ENCODE data around the gene SYNE4.
"Not testable (repeated sequence)": the region's sequence is repeated elsewhere in the genome, so short reads cannot be mapped to it uniquely, and the experiment has no call there.

The SYNE4 gene

DNA sequence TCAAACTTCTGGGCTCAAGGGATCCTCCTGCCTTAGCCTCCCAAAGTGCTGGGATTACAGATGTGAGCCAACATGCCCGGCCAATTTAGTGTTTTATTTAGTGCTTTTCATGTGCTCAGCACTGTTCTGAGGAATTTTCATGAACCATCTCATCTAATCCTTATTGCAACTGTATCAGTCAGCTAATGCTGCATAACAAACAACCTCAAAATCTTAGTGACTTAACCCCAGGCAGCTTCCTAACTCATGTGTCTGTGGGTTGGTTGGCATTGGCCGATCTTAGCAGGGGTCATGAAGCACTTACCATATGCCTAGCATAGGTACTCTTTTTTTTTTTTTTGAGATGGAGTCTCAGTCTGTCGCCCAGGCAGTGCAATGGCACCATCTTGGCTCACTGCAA lies 19.8 kb downstream of the SYNE4 start:
- no peak for DNase-seq

DNA sequence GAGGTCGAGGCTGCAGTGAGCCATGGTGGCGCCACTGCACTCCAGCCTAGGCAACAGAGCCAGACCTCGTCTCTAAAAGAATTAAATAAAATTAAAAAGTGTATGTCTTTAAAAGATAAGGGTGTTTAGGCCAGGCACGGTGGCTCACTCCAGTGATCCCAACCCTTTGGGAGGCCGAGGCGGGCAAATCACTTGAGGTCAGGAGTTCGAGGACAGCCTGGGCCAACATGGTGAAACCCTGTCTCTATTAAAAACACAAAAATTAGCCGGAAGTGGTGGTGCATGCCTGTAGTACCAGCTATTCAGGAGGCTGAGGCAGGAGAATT lies 21.1 kb downstream of the SYNE4 start:
- DNase-seq = no peak

DNA sequence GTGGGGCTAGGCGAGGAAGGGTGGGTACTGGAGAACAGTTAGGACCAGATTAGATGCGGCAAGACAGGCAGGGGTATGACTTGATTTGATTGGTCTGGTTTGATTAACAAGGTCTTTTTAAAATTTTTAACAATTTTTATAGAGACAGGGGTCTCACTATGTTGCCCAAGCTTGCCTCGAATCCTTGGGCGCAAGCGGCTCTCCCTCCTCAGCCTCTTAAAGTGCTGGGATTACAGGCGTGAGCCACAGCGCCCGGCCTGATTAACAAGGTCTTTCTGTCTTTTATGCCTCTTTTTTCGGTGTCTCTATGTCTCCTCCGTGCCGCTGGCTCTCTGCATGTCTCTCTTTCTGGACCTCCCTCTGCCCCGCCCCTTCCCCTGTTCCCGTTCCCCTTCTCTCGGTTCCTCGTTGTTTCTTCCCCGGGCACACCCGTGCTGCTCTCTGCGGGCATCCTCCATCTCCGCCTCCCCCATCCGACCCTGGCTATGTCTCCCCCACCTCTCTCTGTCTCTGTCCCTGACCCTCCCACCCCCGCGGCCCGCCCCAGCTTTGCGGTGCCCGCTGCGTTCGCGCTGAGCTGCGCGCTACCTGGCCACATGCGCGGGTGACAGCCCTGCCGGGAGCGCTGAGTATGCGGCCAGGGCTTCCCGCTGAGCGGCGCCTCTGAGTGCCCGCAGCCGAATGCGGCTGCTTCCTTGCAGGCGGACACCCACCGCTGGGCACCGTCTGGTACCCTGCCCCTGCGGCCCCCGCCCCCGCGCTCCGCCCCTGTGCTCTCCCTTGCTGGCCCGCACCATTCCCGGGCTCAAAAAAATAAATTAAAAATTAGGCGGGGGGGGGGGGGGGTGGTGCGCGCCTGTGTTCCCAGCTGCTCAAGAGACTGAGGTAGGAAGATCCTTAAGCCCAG lies 21.7 kb downstream of the SYNE4 start:
- peak; percentile 68 for DNase-seq

DNA sequence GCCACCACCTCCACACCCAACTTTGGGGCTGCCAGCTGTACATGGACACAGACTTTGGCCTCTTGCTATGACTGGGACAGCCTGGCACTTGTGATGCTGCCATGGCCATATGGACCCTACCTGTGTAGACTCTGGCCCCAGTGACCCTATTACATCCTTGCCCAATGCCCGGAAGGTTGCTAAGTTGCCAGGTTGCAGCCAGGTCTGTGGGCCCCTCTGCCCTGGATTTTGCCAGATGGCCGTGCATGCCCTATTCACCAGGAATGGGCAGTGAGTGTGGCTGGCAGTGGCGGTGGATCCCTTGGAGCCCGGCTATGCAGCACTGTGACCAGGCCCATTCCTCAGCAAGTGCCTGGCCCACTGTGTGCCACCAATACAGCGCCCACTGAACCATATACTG lies 22.5 kb downstream of the SYNE4 start:
- DNase-seq = no peak

DNA sequence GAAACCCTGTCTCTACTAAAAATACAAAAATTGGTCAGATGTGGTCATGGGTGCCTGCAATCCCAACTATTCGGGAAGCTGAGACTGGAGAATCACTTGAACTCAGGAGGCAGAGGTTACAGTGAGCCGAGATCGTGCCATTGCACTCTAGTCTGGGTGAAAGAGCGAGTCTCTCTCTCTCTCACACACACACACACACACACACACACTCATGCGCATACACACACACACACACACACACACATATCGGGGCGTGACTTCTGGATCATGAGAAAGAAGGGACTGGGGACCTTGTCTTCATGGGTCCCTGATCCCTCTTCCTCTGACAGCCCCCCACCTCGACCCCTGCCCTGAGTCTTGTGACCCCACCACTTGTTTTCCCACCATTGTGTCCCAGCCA lies 25.4 kb downstream of the SYNE4 start:
- DNase-seq = no peak

DNA sequence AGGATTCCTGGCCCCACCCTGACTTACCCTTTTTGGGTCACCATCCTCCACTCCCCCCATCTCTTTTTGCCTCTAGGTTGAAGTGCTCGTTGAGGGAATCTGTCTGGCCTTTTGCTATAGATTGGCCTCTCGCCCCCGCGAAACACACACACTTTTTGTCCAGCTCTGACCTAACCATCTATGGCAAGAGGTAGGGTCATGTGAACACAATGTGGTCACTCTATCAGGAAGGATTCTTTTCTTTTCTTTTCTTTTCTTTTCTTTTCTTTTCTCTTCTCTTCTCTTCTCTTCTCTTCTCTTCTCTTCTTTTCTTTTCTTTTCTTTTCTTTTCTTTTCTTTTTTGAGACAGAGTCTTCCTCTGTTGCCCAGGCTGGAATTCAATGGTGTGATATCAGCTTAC lies 27.6 kb downstream of the SYNE4 start:
- not testable (repeated sequence) for DNase-seq

DNA sequence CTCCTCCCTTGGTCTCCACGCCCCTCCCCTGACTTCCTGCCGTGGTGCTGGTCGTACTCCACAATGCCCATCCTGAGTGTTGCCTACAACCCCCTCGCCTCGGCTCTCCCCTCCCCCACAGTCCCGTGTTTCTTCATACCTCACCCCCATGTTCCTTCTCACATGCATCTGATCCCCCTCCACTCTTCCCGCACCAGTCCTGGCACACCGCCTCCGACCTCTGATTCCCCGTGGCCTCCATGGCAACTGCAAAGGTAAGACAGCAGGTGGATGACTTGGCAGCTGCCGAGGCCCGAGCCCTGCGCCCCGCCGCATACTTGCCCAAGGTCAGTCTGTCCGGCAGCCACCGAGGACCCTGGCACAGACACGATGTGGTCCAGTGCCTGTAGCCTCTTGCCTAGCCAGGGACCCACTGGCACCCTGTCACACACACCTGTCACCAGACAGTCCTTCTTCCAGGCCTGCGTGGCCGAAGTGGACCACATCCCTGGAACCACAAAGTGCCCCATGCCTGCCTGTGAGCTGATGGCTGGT lies 29.7 kb downstream of the SYNE4 start:
- DNase-seq = no peak

DNA sequence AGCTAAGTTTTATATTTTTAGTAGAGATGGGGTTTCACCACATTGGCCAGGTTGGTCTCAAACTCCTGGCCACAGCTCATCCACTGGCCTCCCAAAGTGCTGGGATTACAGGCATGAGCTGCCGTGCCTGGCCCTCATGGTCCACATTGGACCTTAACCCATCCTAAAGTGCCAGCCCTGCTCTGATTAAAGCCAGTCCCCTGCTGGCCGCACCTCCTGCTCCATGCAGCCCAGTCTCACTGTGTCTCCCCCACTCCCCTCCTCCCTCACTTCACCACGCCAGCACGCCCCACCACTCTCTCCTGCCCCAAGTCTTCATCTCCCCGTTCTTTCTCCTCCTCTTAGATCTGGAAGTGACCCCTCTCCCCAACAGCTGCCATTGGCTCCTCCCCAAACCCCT lies 30.3 kb downstream of the SYNE4 start:
- no peak for DNase-seq

DNA sequence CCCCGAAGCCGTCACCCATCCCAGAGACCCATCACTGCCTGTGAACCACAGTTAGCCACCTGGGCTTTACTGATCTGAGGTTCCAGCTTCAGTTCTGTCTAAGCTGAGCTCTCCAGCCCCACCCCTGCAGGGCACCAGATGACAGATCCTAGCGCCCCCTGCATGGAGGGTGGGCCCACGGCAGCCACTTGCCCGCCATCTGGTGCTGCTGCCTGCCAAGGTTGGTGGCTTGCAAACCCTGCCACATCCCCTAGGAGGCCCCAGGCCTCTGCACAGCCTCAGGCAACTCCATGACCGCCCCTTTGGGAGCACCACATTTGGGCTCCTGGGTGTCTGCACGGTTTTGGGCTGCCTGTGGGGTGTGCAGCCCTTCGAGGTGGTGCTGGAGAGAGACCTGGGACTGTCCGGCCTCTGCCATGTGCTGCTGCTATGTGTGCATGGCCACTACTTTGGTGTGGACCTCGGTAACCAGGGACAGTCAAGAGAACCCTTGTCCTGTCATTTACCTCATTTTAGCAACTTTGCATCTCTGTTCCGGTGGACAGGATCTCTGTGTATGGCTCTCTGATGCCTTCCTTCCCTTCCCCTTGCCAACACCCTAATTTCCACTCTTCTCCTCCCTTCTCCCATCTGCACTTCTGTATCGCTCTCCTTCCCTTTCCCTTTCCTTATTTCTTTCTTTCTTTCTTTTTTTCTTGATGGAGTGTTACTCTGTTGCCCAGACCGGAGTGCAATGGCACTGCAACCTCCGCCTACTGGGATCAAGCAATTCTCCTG lies 31.0 kb downstream of the SYNE4 start:
- no peak for DNase-seq

DNA sequence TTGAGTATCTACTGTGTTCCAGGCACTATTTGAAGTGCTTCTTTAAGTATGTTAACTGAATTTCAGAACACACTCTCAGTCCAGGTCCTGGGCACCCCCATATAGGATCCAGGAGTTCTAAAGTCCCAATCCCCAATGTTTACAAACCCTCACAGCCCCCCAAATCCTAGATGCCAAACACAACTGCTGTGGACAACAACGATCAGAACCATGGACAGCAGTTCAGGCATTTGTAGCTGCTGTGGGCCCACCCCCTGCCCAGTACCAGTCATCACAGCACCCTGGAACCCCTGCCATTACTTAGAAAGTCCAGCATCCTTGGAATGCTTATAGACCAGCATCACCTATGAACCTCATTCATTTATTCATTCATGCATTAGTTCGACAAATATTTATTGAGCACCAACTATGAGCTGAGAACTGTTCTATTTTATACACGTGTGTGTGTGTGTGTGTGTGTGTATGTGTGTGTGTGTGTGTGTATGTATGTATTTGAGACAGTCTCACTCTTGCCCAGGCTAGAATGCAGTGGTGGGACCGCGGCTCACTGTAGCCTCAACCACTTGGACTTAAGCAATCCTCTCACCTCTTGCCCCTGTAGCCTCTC lies 32.9 kb downstream of the SYNE4 start:
- DNase-seq = no peak

DNA sequence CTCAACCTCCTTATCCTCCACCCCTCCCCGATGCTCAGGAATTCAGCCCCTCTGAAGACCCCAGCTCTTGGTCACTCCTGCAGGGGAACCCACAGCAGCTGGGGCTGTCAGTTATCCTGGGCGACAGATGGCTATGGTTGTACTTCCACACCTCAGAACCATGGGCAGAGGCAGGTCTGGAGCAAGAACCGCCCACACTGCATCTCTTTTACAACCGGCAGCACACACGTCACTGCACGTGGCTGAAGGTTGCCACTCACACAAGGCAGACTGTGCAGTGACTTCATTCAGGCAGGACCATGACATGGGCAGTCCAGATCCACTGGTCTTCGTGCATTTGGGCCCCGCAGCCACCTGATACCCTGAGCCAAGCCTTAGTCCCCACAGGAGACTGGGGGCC lies 35.1 kb downstream of the SYNE4 start:
- DNase-seq = no peak

DNA sequence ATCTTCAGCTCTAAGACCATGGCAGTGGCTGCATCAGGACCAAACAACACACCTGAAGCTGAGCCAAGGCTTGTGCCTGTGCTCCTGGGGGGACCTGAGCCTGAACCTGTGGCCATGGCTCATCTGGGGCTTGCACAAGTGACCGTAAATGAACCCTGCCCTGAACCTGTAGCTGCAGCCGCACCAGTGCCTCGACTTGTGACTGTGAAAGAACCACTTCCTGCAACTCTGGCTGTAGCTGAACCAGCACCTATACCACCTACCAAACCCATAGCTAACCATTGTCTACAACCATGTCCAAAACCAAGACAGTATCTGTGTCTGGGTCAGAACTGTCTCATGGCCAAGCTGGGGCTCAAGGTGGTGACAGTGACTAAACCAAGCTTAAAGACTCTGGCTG lies 41.8 kb downstream of the SYNE4 start:
- no peak for DNase-seq

DNA sequence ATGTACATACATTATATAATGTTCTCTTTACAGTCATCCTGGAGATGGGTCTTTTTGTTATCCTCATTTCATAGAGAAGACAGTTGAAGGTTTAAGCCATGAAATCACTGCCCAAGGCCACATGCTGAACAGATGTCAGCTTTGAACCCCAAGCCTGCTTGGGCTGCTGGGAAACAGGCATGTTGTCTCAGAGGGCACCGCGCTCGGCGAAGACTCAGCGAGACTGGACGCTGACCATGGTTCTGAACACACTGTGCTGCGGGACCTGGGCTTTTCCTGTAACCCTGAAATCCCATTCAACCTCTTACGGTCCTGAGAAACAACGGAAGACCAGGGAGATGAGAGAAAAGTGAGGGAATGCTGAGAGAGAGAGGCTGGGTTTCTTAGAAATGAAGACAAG lies 45.1 kb downstream of the SYNE4 start:
- DNase-seq = peak; percentile 71

DNA sequence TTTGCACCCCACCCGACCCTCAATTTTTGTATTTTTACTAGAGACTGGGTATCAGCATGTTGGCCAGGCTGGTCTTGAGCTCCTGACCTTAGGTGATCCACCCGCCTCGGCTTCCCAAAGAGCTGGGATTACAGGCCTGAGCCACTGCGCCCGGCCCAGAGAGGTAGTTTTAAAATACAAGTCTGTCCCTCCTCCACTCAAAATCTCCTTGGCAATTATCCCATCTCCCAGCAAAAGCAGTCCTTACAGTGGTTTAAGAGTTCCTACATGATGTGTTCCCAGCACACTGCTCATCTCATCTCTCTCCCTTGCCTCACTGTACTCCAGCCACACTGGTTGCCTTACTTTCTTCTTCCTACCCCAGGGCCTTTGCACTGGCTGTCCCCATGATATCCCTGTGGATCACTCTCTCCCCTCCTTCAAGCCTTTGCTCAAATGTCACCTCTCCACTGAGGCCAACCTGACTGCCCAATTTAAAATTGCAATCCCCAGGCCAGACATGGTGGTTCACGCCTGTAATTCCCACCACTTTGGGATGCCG lies 48.1 kb downstream of the SYNE4 start:
- DNase-seq = no peak

DNA sequence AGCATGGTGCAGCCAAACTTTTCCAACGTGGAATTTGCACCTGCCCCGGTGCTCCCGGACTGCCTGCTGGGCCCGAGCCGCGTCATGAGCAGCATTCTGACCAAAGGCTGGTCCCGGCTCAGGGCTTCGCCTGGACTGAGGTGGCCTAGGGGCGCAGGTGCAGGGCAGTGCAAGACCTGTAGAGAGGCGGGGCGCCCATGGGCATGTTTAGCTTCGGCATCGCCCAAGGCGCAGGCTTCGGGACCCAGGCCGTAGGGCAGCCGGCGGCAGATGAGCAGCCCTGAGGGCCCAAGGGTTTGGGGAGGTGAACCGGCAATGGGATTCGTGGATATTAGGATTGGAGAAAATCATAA lies 48.7 kb downstream of the SYNE4 start:
- DNase-seq = no peak

DNA sequence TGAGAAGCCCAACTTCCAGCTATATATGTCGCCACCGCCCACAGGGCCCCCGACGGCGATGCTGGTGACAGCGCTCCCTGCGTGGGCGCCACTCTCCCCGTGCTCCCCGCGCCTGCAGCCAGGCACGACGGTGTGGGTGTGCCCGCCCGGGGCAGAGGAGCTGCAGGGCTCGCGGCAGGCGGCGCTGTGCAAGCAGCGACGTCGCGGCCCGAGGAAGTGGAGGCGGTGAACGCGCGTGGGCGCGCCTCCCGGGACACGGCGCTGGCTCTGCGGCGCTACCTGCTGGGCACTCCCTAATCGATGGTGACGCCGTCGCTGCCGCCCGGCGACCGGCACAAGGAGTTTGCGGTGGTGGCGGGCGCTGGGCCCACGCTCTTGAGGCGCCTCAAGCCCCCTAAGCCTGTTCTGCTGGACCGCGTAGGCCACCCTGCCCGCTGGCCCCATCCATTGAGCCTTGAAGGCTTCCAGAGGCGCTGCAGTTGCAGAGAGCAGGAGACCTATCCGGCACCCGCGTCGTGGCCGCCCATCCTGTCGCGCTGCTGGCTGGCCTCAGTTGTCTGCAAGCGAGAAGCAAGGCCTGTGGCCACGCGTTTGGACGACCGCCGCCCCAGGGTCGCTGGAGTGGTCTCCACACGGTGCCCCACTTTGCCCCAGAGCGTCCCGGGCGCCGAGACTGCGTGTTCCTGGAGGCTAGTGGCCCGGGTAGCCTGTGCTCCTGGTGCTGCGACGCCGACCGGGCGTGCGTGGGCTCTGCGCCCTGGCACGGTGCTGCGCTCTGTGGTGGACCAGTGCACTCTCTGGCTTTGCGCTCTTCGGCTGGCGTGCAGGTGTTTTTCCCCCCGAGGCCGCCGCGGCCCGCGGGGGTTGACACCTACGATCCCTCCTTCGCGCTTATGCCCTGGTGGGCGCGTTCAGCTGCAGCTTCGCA lies 49.3 kb downstream of the SYNE4 start:
- DNase-seq = peak; percentile 95

DNA sequence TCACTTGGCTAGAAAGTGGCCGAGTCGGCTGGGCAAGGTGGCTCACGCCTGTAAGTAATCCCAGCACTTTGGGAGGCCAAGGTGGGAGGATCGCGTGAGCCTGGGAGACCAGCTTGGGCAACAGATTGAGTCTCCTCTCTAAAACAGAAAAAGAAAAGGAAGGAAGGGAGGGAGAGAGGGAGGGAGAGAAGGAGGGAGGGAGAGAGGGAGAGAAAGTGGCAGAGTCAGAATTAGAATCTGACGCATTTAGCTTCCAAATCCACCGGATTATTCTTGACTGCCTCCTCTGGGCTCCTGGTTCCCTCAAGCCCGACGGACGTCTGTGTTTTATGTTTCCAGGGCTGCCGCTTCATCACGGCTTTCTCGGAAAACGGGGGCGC lies 50.0 kb downstream of the SYNE4 start:
- DNase-seq = no peak

DNA sequence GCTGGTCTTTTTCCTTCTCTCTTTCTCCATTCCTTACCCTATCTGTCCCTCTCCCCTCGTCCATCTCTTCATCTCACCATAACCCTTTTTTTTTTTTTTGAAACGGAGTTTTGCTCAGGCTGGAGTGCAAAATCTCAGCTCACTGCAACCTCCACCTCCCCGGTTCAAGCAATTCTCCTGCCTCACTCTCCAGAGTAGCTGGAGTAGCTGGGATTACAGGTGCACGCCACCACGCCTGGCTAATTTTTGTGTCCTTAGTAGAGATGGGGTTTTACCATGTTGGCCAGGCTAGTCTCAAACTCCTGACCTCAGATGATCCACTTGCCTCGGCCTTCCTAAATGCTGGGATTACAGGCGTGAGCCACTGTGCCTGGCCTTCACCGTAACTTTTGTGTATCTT lies 51.2 kb downstream of the SYNE4 start:
- DNase-seq = not testable (repeated sequence)

DNA sequence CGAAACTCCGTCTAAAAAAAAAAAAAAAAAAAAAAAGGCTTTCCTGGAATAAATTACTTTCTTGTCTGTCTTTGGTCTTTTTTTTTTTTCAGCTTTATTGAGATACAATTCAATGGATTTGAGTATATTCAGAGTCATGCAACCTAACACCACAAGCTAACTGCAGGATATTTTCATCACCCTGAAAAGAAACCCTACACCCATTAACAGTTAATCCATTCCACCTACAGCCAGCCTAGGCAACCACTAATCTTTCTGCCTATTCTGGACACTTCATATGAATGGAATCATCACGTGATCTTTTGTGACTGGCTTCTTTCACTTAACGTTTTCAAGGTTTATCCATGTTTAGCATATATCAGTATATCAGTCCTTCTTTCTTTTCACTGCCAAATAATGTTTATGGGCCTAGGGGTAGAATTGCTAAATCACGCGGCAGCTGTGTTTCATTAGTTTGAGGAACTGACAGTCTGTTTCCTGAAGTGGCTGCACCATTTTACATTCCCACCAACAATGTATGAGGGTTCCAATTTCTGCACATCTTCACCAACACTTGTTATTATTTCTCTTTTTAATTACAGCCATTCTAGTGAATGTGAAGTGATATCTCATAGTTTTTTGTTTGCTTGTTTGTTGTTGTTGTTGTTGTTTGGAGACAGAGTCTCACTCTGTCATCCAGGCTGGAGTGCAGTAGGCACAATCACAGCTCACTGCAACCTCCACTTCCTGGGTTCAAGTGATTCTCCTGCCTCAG lies 52.6 kb downstream of the SYNE4 start:
- DNase-seq = no peak
